Ammon's horn (tissue), 1 donor: ENCODE data around the gene TANGO6.
"Not testable (repeated sequence)": the region's sequence is repeated elsewhere in the genome, so short reads cannot be mapped to it uniquely, and the experiment has no call there.

ENCODE experiments used
- DNase-seq: peaks from one replicate; pipeline ENCODE4 v3.0.0-alpha.2; 2016; ENCODE audit warnings: low spot score

TANGO6 gene

GRCh38 chr16:68972013-68972412 lies 128.7 kb downstream of the TANGO6 start:
- no peak for DNase-seq

- DNase-seq = no peak
Measured at GRCh38 chr16:68972720-68973119, 129.4 kb downstream of the TANGO6 start.

GRCh38 chr16:68973611-68974120 lies 130.3 kb downstream of the TANGO6 start:
- DNase-seq = no peak

DNA sequence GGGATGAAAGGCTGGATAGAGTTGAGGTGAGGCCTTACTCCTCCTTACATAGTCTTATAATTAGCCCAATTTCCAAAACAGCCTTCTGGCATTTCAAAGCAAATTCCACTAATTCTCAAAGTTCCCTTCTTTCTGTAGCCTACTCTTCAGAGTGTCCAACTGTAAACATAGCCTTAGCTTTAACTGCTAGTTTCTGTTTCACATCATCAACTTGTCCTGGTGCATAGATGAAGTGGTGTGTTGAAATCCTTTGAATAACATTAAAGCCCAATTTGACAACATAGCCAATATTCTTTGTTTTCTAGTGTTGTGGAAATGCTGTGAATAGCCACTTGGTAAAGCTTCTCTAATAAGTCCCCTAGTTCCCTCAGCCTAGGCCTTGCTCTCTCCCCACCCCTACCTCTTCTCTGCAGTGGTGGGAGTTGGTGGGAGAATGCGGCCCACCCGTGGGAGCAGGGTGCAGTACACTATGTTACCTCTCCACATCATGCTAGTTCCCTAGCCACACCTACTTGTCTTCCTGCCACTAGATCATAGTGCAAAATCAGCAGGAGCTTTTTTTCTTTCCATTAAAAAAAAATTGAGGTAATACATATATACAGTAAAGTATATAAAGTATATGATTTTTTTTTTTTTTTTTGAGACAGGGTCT lies 135.1 kb downstream of the TANGO6 start:
- no peak for DNase-seq

DNA sequence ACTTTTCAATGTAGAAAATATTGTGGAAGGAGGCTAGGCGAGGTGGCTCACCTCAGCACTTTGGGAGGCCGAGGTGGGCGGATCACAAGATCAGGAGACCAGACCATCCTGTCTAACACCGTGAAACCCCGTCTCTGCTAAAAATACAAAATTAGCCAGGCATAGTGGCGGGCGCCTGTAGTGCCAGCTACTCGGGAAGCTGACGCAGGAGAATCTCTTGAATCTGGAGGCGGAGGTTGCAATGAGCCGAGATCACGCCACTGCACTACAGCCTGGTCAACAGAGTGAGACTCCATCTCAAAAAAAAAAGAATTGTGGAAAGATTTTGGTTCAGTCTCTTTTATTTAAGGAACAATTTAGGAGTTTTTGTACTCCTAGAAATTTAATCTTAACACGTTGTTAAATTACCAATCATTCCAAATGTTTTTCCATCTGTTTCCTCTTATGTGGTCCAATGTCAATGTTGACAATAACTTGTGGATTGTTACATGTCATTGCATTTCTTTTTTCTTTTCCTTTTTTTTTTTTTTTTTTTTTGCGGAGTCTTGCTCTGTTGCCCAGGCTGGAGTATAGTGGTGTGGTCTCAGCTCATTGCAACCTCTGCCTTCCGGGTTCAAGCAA lies 137.5 kb downstream of the TANGO6 start:
- DNase-seq = no peak

DNA sequence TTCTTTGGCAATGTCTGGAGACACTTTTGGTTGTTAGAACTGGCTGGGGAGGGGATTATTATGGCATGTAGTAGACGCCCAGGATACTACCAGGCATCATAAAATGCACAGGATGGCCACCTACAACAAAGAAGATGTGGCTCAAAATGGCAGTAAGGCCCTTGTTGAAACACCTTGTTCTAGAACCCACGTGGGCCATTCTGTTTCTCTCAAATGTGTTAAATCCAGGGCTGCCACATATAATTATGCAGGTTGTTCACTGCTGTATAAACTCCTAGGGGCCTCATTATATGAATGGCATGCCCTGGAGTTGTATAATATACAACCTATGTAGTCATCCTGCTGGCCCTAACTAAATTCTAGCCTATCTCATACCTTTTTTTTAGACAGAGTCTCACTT lies 138.6 kb downstream of the TANGO6 start:
- DNase-seq = no peak

- no peak for DNase-seq
Measured at GRCh38 chr16:68984467-68984866, 141.1 kb downstream of the TANGO6 start.

GRCh38 chr16:68985268-68985667 lies 141.9 kb downstream of the TANGO6 start:
- DNase-seq = no peak

- DNase-seq = no peak
Measured at GRCh38 chr16:68985855-68986254, 142.5 kb downstream of the TANGO6 start.

GRCh38 chr16:68987734-68988457 lies 144.6 kb downstream of the TANGO6 start:
- DNase-seq = no peak

DNA sequence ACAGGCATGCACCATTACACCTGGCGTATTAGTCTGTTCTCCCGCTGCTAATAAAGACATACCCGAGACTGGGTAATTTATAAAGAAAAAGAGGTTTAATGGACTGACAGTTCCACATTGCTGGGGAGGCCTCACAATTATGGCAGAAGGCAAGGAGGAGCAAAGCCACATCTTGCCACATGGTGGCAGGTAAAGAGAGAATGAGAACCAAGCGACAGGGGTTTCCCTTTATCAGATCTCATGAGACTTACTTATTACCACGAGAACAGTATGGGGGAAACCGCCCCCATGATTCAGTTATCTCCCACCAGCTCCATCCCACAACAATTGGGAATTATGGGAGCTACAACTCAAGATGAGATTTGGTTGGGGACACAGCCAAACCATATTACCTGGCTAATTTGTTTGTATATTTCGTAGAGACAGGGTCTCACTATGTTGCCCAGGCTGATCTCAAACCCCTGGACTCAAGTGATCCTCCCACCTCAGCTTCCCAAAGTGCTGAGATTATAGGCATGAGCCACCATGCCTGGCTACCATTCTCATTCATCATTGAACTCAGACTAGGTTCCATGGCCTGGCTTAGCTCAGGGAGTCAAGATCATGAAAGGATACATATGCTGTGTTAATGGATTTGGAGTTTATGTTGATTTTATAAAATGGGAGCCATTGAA lies 147.0 kb downstream of the TANGO6 start:
- DNase-seq = not testable (repeated sequence)

DNA sequence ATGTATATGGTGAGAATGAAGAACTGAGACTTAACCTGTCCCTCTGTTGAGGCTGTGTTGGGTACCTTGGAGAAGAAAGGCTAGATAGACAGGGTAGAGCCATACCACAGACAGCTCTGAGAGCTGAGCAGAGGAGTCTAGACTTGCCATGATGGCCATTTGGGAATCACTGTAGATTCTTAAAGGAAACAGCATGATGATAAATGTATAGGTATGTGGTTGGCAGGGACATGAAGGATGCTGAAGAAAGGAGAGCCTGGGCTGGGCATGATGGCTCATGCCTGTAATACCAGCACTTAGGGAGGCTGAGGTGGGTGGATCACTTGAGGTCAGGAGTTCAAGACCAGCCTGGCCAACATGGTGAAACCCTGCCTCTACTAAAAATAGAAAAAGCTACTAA lies 147.7 kb downstream of the TANGO6 start:
- DNase-seq = no peak

DNA sequence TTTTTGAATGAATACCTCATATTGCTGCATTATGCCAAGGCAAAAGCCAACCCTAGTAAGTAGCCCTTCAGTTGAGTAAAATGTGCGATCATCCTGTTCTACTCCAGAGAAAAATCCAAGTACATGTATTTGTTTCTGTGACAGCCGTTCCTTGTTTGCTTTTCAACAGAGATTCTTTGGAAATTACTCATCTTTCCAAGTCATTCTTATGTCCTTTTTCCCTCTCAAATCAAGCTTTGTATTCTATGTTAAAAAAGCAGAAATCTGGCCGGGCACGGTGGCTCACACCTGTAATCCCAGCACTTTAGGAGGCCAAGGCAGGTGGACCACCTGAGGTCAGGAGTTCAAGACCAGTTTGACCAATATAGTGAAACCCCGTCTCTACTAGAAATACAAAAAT lies 149.2 kb downstream of the TANGO6 start:
- no peak for DNase-seq

- DNase-seq = no peak
Measured at GRCh38 chr16:68993456-68993855, 150.1 kb downstream of the TANGO6 start.

DNA sequence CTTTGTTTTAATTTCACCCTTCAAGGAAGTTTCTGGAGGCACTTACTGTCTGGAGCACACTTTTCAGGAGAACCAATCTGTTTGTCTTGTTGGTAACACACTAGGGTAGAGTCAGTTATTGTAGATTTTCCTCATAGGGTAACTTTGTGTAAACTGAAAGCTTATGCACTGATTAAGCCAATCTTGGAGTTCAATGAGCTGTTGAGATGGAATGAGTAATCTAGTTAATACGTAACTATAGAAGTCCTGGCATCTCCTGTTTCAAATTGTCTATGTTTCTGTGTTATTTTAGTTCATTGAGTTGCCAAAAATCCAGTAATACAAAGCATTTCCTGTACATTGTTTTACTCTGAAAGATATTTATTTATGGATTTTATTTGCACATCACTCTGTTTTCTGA lies 150.6 kb downstream of the TANGO6 start:
- DNase-seq = no peak

GRCh38 chr16:68994324-68994723 lies 151.0 kb downstream of the TANGO6 start:
- no peak for DNase-seq

DNA sequence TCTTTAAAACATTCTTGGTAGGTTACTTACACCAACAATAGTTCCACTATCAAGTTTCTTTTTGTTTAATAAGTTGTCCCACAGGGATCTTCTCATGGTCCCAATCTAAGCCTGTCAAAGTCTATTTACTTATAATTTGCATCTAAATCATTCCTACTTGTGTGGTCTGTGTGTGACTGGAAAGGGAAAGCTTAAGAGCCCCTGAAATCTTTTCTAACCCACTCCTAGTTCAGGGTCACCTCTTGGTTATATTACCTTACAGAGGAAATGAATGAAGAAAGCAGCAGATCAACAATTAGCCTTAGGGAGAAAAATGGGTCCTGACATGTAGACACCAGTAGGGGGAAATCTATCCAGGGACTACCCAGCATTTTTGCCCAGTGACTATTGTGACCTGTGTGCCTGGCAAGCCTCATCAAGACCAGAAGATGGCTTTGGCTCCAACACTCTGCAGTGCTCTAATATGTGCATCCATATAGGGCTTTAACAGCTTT lies 151.7 kb downstream of the TANGO6 start:
- no peak for DNase-seq

GRCh38 chr16:68997564-68997963 lies 154.2 kb downstream of the TANGO6 start:
- no peak for DNase-seq

- DNase-seq = no peak
Measured at GRCh38 chr16:68999114-68999513, 155.8 kb downstream of the TANGO6 start.

GRCh38 chr16:69003500-69003899 lies 160.2 kb downstream of the TANGO6 start:
- DNase-seq = no peak

DNA sequence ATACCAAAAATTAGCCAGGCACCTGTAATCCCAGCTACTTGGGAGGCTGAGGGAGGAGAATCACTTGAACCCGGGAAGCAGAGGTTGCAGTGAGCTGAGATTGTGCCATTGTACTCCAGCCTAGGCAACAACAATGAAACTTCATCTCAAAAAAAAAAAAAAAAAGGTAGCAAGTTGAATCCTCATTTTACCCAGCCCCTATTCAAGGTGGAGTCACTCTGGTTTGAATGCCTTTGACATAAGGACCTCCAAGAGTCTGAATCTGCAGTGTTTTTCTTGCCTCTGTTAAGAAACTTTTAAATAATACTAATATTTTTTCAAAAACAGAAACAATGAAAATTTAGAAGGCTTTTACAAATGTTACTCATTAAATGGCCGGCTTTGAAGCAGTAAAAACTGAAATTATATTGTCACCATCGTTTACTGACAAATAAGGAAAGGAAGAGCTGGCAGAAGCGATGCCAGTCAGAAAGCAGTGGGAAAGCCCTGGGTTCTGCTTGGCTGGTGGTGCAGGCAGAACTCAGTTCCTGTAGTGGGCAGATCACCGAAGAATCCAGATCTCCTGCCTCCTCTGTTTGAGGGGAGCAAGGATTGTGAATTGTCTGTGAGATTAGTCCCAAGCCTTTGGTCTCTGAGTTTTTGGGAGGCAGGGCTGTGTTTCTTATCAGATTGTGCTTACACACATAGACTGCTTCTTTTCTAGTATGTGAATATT lies 162.5 kb downstream of the TANGO6 start:
- no peak for DNase-seq

GRCh38 chr16:69012906-69013305 lies 169.6 kb downstream of the TANGO6 start:
- DNase-seq = no peak
